Measurements from ENCODE around the gene HDLBP.

- TF ChIP-seq RFX5 (IDR thresholded peaks at IDR 0.05; ENCODE audit: low read depth, low read length) (no peak), CTCF (conservative IDR thresholded peaks at IDR 0.05; ENCODE audit: low read depth, low read length) (no peak), USF2 (IDR thresholded peaks at IDR 0.05; ENCODE audit: low read depth, low read length) (no peak), POLR2A (IDR thresholded peaks at IDR 0.05; ENCODE audit: low read depth, low read length) (peak; percentile 89), CHD1 (IDR thresholded peaks at IDR 0.05; ENCODE audit: low read depth, low read length) (no peak), MAFK (IDR thresholded peaks at IDR 0.05; ENCODE audit: low read depth, low read length) (no peak), CEBPB (IDR thresholded peaks at IDR 0.05; ENCODE audit: low read depth, low read length) (peak; percentile 38; the same call in 1 of the 2 replicates), RAD21 (IDR thresholded peaks at IDR 0.05; ENCODE audit: low read length) (no peak), ELK1 (IDR thresholded peaks at IDR 0.05; ENCODE audit: borderline replicate concordance, low read depth, low read length) (no peak), NFE2L2 (IDR thresholded peaks at IDR 0.05; ENCODE audit: low read depth, low read length) (no peak), FOS (IDR thresholded peaks at IDR 0.05; ENCODE audit: low read depth, low read length) (no peak), SMC3 (IDR thresholded peaks at IDR 0.05; ENCODE audit: low read depth, low read length) (no peak)
Measured at GRCh38 chr2:241314226-241315092, 1.0 kb downstream of the HDLBP start.
